ENCODE data around the gene ZNF467.
A peak's percentile ranks its signal among the peaks of the same experiment; 100 is the strongest.

The ZNF467 gene

DNA sequence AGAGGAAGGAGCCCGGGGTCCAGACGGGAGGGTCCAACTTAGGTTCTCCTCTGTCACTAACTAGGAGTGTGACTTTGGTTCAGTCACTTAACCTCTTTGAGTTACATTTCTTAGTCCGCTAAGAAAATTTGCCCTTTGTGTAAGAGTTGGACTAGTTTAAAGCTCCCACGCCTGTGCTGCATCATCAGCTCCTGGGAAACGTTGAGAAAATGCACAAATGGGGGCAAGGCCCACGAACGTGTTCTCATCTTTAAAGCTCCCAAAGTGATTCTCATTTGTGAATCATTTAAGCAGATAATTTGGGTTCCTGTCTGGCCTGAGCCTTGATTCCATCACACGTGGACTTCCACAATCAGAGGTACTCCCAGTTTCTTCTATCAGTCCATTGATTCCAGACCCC, 6.3 kb downstream of the ZNF467 start:
- DNase-seq = no peak

DNA sequence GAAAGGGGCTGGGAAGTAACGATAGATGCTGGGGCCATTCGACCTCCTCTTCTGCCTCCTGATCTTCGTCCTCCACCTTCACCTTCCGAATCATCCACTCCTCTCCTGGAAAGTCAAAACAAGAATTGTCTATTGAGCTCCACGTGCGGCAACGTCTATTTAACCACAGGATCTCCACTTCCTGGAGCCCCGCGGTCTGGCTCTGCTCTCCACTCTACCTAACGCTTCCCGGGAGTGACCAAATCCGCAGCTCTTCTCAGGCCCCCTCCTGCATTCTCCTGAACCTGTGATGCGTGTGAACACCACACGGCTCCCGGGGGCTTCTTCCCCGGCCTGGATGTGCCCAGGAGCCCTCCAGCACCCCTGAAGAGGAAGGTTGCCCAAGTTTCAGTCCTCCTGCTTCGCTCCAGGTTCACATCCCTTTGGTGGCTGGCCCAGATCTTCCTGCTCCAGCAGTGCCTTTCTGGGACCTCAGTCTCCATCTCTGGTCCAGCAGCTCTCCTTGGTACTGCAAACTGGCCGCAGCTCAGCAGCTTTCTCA, 7.2 kb downstream of the ZNF467 start:
- DNase-seq = no peak

DNA sequence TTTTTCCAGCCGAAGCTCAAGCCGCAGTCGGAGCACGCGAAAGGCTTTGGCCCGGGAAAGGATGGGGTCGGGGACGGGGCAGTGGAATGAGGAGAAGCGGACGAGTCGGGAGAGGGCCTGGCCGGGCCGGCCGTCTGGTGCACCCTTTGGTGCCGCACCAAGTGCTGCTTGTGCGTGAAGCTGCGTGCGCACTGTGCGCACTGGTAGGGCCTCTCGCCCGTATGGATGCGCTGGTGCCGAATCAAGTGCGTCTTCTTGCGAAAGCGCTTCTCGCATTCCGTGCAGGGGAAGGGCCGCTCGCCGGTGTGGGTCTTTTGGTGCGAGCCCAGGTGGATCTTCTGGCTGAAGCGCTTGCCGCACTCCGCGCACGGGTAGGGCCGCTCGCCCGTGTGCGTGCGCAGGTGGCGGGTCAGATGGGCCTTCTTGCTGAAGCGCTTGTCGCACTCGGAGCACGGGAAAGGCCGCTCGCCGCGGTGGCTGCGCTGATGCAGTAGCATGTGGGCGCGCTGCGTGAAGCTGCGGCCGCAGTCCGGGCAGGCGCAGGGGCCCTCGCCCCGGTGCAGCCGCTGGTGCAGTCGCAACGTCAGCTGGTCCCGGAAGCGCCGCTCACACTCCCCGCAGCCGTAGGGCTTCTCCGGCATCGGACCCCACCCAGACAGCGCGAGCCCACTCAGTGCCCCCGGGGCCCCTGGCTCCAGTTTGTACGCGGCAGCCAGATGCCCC, 7.8 kb downstream of the ZNF467 start:
- no peak for DNase-seq

DNA sequence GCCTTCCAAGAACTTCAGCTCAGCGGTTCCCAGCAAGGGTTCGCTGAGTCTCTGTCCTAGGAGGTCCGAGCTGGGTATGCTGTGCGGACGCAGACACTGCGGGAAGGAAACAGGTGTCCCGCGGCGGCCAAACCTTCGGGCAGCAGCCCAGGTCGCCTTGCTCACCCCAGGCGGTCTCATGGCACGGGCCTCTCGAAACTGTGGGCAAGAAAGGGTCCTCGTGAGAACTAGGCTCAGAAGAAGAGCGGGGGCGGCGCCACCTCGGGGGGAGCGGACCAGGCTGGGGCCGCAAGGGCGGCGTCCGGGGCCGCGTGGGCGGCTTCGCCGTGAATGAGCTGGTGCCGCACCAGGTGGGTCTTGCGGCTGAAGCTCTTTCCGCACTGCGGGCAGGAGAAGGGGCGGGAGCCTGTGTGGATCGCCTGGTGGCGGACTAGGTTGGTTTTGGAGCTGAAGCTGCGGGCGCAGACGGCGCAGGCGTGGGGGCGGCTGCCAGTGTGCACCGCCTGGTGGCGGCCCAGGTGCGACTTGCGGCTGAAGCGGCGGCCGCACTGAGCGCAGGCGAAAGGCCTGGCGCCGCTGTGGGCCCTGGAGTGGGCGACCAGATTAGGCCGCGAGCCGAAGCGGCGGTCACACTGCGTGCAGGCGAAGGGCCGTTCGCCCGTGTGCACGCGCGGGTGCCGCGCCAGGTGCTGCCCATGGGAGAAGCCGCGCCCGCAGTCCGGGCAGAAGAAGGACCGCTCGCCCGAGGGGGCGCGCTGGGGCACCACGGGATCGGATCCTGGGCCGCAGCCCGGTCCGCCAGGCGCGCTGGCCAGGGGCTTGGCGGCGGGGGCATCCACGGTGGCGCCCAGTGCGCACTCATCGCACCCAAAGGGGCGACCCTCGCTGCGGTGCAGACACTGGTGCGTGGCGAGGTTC, 8.6 kb downstream of the ZNF467 start:
- DNase-seq = no peak

DNA sequence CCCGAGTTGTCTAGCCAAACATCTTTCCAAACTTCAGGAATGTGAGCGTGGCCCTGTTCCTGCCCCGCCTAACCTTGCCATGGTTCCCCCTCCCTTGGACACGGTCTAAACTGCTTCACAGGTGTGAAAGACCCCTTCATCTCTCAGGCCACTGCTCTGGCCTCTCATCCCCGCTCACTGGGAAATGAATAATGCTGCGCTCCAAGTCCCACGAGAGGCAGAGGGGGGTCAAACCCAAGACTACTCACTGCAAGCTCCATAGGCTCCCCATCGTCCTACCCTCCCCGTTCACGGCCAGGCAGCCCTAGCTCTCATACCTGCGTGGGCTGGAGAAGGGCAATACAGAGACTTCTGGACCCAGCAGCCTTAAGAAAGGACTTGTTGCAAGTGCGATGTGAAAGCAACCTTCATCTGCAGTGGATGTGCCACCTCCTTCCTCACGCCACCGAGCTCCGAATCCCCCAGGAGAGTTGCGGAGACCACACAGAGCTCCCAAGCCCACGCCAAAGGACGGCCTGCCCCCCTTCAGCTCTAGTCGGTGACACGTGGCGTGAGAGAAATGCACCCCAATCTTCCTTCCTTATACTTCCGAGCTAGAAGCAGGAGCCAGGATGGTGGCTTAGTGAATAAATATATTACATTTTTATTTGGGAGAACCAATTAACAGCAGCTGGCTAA, 9.7 kb downstream of the ZNF467 start:
- no peak for DNase-seq

DNA sequence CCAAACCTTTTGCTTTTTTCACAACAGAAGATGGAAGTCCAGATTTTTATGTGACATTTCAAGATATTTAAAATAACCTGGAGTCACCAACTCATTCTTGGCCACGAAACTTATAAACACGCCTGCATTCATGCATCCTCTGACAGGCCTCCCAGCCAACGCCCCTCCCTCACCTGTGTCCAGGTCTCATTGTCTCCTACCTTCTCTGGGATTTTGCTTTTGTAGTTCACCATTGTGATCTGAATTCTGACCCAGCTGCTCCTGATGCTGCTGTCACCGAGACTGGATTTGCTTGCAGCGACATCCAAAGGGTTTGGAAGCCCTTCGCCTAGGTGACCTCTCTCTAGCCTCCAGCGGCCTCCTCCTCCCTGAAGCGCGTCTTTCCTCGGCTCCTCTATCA, 10.8 kb downstream of the ZNF467 start:
- no peak for DNase-seq

DNA sequence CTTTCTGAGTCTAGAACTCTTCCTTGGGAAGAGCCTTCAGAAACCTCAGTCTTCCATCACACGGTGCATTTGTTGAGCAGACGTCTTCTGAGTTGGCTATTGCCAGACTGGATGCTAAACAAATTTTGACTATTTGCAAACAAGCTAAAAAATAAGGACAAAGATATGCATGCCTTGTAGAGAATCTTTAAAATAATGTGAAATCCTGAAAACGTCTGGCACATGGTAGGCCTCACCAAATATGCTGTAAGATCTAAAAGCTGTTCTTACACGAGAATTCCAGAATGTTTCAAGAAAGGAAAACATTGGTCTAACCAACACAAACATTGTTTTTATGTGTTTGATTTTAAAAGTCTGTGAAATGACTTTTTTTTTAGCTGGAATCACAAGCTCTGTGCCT, 11.3 kb downstream of the ZNF467 start:
- DNase-seq = no peak

DNA sequence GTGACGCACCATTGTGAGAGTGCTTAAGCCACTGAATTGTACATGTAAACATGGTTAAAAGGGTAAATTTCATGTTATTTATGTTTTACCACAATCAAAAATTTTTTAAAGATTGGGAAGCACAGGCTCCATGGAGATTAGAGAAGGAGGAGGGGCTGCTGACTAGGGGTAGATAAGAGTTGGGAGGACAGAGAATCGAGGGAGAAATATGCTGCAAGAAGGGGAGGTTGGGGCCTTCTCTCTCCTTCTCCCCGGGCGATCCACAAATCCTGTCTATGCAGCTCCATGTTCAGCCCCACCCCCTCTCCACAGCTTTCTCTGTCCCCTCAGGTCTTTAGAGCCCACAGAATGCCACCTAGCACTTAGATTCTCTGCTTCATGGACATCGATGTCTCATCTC, 12.1 kb downstream of the ZNF467 start:
- DNase-seq = no peak

DNA sequence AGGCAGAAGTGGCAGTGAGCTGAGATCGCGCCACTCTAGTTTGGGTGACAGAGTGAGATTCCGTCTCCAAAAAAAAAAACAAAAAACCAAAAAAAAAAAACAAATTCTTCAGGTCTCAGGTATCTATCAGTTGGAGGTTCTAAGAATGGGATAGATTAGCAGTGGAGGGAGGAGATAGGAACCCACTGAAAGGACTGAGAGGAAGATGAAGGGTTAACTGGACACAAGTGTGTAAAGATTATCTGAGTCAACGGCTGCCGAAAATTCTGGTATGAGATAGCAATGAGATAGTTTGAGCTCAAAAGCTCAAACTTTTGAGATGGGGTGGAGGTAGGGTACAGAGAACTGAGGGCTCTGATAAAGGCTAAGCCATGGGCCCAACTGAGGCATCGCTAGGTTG, 12.8 kb downstream of the ZNF467 start:
- no peak for DNase-seq

DNA sequence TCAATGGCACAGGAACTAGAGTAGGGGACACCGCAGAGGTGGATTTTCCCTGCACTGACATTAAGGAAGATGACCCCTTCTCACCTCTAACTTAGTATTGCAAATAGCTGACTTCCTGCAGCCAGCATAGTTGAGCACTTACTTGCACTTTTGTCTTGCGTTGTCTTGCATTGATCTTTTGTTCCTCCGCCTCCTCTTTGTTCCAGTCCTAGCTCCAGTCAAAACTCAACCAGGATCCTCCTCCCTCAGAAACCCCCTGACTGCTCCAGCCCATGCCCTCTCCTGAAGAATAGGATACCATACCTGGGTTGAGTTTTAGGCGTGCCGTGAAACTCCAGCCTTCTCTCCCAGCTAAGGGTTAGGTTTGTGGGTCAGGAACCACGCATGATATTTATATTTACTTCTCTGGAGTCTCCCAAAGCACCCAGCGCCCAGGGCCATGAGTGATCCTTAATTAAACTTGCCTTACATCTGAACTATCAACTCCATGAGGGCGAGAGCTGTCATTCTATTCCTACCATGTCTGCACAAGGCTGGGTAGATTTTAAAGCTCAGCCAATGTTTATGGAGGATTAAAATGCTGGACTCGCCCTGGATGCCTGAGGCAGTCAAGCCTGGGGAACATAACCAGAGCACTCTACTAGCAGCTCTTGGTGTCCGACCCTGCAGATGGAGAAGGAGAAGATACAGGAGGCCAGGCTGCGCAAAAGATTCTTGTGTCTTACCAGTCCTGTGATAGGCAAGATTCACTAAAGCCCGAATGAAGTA, 14.1 kb downstream of the ZNF467 start:
- DNase-seq = no peak

DNA sequence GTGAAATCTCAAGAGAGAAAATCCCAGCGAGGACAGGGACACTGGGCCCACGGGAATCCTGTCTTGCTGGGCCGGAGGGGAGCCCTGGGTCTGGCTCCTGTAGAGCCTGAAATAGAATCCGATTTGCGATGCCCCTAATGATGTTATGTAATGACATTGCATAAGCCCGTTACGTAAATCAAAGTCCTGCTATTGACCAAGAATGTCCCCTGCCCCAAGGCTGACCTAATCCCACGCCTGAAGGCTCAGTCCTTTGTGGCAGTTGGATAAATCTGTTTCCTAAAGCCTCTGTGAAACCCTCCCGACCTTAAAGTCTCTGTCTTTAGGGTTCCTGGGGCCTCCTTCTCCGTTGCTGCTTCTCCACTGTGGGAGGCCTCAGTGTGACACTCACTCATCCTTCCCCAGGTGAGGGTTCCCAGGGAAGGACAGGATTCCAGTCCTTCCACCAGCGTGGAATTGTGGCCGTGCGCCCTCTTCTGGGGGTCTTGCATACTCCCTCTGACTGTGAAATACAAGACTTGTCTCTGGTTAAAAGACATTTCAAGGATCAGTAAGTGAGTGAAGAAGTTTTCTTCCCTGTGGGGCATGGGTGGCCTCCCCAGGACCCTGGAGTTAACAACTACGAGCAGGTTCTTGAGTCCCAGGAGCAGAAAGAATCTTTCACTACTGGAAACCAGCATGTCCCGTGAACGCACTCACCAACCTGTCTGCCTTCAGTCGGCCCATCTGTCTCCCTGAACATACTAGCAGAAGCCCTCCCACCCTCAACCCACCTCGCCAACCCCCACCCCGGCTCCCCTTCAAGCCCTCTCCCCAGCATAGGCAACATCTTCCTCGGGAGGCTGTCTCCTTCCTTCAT, 19.8 kb downstream of the ZNF467 start:
- DNase-seq = no peak

DNA sequence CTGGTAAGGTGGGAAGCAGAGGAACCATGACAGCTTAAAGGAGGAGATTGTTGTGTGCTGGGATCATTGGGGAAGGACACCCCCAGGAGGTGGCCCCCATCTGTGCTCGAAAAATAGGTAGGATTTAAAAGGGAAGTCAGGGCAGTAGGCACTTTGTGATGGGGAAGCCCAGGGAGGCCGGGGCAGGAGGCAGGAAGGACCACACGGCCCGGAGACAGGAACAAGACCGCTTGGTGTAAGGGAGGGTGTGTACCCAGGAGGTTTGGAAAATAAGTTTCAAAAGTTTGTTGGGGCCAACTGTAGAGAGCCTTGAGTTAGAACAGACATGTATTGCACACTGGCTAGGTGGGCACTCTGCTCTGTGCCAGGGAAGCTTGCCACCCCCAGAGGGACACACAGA, 20.7 kb downstream of the ZNF467 start:
- DNase-seq = no peak

DNA sequence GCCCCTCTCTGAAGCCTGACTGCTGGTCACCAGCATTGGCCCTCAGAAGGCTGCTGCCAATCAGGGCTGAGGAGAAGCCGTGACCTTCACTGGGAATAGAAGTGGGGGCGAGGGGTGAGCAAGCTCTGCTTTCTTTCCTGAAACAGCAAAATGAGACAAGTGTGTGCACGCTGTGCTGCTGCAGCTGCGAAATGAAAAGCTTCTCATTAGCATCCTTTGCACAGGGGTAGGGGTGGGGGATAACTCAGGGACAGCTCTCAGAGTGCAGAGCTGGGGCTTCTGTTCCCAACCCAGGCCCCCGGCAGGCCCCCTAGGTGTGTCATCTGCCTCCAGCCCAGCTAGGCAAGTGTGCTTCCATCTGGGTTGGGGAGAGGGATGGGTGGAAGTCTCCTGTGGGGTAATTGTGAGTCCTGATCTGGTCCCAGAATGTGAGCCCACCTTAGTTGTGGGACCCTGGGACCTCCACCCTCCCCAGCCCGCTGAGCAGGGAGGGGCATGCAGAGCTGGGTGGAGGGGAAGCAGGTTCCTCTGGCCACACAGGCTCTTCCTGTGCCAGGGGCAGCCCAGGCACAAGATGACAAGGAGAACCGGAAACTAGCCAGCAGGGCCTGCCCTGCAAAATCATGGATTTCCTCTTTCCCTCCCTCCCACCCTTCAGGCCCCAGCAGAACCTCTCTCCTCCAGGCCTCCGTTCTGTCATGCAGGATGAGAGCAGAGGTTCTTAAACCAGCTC, 22.2 kb downstream of the ZNF467 start:
- DNase-seq = no peak

DNA sequence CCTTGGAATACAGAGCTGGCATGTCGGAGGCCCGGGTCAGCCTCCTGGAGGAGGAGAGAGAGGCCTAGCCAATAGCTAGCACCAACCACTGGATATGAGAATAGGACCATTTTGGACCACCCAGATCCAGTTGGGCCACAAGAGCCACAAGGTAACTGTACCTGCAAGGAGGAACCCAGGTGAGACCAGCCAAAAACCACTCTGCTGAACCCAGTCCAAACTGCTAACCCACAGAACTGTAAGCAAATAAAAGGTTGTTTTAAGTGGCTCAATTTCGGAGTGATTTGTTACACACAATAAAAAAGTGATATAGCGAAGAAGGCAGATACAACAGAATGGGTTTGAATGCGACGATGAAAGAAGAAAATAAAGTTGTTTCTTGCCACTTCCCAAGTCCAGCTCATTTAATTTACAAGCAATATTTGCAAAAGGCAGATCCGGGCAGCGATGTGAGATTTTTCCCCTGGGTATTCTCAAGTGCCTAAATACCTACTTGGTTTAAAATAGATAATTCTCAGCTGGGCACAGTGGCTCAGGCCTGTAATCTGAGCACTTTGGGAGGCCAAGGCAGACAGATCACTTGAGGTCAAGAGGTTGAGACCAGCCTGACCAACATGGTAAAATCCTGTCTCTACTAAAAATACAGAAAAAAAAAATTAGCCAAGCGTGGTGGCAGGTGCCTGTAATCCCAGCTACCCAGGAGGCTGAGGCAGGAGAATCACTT, 23.1 kb downstream of the ZNF467 start:
- no peak for DNase-seq

DNA sequence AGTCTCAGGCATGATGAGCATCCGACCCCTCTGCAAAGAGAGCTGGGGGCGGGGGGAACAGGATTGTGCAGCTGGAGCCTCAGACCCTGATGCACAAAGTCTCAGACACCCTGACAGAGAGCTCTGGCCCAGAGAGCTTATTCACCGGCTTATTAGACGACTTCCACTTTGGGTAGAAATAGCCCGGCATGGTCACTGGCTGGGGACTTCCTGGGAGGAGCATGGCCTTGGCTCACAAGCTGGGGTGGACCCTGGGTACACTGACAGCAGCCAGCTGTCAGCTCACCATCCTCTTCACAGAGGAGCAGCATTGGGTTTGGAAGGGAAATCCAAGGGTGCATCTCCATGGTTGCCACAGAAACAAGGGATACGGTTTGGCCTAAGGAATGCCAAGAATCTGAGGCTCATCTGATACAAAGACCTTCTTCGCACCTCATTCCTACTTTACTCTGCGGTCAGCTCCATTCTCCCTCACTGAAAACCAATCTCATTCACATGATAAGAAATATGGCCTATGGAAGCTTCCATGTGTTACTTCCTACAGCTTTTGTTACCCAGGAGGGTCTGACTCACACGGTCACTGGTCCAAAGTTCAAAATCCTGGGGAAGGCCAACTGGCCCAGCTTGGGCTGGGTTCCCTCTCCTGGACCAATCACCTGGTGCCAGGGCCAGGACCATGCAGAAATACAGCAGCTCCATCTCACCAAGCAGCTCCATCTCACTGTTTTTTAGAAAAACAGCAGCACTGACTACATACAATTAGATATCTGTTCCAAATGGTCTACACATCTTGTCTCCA, 25.1 kb downstream of the ZNF467 start:
- DNase-seq = no peak

DNA sequence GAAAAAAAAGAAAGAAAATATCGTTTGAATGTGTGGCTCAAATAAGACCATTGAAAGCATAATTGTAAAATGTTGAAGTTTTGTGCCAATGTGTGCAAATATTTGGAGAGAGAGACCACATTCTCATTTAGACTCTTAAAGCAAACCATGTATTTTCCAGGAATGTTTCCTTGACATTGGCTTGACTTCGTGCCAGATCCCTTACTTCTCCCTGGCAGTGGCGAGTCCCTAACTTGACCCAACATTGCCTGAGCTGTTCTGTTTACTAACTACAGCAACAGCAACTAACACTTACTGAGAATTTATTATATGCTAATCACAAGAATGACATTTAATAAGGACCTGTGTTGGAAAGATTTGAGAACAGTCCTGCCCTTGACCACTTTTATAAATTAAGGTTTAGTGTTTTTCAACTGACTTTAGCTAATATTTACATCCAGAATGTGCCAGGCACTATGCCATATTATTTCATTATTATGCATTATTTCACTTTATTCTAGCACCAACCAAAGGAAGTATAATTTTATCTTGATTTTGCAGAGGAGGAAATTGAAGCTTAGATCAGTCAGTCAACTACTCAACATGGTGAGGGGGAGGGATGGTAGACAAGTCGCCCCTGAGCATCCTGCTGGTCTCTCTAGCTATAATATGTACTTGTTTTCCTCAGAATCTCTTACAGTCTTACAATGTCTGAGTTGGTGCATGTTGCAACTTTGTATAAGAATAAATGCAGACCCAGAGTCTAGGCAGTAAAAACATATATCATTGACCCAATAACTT, 29.7 kb downstream of the ZNF467 start:
- DNase-seq = no peak

DNA sequence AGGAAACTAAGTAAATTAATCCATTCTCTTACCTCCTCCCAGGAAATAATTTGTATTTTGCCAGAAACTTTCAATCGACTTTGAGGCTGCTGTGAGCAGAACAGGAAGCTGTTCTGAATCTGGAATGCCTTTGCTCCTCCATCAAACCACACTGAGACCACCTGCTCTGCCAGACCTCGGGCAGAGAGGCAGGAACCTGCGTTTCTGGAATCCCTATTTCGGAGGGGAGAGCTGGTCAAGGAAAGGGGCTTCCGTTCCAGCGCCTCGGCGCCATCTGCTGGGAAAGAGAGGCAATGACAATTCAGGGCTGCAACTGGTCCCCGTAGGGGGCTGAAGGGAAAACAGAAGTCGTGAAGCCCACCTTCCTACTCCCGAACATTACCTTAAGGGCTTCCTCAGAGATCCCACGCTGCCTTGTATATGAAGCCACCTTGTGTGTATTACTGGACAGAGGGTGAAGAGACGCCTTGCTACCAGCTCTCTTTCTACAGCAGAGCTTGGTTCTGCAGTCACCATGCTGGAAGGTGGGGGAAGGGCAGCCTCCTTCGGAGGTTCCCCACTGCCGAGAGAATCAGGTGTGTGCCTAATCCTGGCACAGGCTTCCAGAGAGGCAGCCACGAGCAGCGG, 31.2 kb downstream of the ZNF467 start:
- DNase-seq = peak in 3 of 4 experiments; percentile 13 to 49 (median 35)

DNA sequence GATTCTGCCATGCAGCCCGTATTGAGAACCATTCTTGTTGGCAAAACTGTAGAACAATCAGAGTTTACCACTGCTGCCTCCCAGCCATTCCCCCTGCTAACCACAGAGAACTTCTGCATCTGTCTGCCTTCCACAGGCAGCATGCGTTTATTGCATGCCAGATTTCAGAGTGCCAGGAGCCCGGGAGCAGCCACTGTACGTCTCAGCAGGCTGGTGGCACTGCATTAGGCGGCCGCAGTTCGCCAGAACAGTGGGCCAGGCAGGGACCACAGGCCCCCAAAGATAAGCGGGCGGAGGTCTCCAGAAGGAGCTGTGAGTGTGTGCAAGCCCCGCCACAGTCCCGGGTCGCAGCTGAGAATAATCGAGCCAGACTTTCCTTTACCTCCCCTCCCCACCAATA, 31.8 kb downstream of the ZNF467 start:
- no peak for DNase-seq

All from activated CD4-positive, CD25-positive, alpha-beta regulatory T cell (primary cell).